Glomerular endothelial cell (primary cell): Measurements from ENCODE around the gene BICDL1. TPM values are rescaled to one million over a fixed set of nuclear protein-coding genes. Genes with fewer than 3 reads are reported as not detected.

Experiments
- DNase-seq: peaks from one replicate; pipeline ENCODE4 v3.0.0-alpha.2; 2011; ENCODE audit warnings: low read depth, low spot score; ENCODE audit errors: extremely low read depth
- total RNA-seq: library from RNA; depleted of rRNA; stranded (reverse); fragments of >200 nt; gene quantifications from 2 replicates; pipeline ENCODE4 v1.2.3, GENCODE V29; 2015

The BICDL1 gene
- total RNA-seq, 1 donor from 2014 or later: 0.70 TPM

DNA sequence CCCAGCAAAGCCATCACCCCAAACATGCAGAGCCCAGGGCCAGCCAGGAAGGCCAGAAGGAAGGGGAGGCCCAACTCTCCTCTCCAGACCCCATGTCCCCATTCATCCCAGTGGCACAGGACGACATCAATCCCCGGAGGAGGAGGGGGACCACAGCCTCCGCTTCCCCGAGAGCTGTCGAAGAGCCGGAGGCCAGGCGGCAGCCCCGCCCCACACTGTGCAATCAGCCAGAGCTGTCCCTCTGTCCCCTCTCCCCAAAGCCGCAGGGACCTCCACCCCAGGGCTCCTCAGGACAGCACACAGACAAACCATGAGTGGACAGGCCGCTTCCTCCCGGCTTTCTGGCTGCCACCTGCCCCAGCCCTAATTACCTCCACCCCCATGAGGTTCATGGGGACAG, 110.7 kb downstream of the BICDL1 start:
- DNase-seq: no peak

DNA sequence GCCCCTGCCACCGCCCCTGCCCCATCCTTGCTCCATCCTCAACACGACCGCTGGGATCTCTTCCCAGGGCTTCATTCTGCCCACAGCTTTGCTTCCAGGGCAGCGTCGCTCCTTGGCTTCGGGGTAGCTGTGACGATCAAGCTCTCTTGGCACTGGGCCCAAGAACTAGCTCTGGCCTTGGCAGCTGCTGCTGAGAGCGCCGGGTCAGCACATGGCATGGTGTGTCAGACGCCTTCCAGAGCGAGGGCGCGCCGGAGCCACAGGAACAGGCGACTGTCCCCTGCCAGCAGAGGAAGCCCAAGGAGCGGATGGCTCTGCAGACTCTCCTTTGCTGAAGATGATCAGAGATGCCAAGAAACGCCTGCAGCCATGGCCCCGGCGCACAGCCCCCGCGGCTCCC, 111.6 kb downstream of the BICDL1 start:
- DNase-seq: no peak

DNA sequence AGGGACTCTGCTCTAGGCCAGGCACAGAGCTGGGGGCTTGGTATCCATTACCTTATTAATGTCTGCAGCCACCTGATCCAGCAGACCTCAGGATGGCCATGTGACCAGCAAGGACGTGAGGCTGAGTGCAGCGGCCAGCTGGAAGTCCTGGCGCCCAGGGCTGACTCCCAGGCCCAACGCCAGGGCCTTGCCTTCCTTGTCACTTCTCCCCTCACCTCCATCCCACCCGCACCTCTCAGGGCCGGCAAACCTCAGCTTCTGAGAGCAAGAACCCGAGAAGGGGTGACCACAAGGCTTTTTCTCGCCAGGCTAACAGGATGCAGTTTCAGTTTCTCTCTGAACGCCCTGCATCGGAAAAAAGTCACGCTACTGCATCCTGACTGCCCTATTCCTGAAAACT, 112.1 kb downstream of the BICDL1 start:
- DNase-seq: no peak

DNA sequence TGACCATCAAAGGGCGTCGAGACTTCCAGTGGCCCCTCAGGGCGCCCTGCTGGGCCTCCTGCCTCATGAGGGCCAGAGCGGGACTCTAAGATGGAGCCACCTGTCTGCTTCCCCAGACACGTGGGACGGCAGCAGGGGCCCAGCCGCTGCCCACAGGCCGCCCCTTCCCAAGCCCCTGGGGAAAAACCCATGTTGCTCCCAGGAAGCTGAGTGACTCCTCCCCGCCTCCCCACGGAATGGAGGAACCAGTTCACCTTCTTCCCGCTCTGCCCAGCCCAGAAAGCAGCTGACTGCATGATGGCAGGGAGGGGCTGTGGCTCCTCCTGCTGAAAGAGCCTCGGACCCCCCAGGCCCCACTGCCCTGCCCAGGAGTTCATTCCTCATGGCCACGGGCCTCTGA, 112.6 kb downstream of the BICDL1 start:
- DNase-seq: no peak

DNA sequence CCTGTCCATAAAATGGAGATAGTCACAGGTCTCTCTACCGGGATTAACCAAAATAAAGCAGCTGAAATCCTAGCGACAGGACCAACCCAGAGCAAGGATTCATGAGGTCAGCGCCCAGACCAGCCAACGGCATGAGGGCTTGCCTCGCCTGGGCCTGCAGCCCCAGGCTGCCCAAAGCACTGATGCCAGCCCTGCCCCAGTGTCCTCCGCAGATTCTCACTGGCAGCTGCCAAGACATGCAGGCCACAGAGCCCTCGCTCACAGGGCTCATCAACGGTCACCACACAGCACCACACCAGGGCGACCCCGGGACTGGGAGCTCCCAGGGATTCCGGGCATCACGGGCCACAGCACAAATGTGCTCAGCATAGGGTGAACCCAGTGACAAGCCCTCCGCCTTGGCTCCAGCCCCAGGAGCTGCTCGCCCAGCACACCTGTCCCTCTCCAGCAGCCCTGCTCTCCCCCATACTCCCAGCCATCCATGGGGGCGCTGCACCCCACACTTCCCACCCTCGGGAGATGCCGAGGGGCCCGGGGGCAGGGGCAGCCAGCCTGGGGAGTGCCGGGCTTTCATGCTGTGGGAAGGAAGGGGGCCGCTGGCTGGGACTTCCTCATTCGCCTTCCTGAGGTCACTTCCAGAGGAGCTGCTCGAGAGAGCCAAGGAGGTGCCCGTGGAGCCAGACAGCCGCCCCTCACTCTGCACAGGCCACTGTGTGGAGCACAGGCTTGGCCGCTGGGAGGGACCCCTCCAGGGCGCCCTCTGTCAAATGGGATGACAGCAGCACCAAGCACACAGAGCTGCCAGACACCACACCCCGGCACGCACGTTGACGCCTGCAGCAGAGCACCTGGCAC, 113.4 kb downstream of the BICDL1 start:
- DNase-seq: no peak

DNA sequence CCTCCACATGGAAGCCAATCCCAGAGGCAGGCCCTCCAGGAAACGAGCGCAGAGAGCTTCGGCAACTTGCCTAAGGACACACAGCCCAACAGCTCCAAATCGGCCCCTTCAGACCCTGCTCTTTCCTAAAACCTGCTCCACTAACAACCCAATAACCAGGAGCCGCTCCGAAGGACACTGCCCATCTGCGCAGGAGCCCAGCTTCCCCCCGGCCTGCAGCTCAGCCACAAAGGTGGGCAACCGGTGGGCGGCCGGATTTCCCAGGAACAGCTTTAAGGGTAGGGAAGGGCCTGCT, 114.0 kb downstream of the BICDL1 start:
- DNase-seq: no peak

DNA sequence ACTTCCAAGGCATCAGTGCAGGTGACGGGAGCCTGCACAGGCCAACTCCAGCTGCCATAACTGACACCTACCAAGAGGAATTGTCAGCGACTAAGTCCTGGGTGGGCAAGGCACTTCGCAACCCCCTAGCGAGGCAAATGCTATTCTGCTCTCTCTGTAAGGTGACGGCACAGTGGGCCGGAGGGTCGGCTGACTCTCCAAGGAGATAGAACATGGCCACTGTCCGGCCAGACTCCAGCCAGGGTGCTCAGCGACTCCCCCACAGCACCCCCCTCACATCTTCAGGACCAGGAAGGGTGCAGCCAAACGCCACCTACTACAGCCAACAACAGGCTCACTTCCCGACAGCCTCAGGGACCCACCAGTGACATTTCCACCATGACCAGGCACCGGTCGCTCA, 114.3 kb downstream of the BICDL1 start:
- no peak for DNase-seq

DNA sequence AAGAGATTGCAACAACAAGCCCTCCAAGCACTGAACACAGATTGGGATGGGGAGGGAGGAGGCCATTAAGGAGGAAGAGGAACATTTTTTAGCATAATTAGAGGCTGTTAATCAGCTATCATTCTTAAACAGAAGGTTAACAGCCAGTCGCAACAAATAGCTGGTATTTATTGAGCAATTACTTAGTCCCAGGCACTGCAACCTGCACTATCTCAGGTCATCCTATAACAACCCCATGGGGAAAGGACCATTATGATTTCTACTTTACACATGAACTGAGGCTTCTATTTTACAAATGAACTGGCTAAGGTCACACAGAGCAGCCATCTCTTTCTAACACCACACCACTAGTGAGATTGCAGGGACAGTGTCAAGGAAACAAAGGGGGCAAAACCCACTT, 117.1 kb downstream of the BICDL1 start:
- DNase-seq: no peak

DNA sequence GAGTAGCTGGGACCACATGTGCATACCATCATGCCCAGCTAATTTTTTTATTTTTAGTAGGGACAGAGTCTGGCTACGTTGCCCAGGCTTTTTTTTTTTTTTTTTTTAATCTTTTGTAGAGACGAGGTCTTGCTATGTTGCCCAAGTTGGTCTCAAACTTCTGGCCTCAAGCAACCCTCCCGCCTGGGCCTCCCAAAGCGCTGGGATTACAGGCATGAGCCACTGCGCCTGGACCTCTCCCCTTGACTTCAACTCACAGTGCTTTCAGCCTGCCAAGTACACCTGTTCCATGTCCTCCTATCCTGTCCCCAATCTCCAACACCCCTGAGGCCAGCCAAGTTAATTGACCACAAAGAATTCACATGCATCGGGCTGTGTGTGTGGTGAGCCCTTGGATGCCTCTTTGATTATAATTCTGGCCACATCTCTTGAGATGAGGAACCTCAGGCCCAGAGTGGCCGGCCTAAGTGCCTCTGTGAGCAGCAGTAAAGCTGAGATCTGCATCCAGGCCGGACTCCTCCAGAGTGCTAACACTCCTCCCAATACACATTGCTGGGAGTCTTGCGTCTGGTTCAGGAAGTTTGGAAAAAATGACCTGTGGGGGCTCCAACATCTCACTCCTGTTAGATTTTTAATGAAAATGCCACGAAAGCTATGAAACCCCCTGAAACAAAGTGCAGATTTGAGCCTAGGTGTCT, 120.7 kb downstream of the BICDL1 start:
- no peak for DNase-seq

DNA sequence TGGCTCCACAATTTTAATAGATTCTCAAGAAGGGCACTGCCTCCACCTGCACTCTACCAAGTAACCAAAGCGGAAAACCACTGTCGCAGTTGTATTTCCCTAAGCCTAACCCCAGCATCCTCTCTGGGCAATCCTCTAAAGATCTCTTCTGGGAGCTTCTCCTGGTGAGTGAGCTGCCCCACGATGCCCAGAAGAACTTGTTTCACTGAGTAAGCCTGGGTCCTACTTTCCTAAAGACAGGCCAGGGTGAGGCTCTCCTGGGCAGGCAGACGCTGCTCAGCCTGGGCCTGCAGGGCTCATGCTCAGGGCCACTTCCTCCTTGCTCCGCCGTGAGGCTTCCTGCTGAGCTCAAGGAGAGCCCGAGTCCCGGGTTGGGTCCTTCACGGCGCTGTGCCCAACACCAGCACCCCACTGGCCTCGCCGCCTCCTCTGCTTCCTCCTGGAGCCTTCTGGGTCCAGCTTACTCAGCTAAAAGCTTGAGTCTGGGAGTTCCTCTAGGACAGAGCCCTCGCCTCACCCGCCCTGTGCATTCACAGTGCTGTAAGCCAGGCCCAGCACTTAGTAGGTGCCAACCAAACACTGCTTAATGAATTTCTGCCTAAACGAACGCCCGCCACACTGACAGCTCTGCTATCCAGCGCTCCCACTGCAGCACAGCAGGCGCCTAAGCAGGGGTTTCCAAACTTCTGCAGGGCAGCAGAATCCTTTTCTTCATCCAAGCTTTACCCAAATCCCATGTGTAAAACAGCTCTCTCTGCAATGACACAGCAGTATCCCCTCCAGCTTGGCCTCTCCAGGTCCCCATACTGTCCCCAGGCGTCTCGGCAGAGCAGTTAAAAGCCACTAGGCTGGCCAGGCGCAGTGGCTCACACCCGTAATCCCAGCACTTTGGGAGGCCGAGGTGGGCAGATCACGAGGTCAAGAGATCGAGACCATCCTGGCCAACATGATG, 121.8 kb downstream of the BICDL1 start:
- no peak for DNase-seq

DNA sequence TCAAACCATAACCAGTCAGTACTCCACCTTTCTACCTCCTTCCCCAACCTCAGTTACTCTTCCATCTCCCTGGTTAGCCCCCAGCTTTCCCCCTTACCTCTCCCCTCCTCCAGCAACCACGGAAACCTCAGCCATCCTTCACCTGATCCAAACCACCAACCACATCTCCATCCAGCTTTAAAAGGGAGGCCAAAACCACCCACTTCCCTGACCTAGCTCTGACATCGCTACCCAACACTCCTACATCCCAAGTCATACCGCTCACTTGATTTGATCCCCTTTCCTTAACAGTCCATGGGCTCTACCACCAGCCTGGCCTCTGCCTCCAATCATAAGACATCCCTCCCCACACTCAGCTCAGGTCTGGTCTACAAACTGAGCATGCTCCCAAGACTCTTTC, 126.0 kb downstream of the BICDL1 start:
- no peak for DNase-seq

DNA sequence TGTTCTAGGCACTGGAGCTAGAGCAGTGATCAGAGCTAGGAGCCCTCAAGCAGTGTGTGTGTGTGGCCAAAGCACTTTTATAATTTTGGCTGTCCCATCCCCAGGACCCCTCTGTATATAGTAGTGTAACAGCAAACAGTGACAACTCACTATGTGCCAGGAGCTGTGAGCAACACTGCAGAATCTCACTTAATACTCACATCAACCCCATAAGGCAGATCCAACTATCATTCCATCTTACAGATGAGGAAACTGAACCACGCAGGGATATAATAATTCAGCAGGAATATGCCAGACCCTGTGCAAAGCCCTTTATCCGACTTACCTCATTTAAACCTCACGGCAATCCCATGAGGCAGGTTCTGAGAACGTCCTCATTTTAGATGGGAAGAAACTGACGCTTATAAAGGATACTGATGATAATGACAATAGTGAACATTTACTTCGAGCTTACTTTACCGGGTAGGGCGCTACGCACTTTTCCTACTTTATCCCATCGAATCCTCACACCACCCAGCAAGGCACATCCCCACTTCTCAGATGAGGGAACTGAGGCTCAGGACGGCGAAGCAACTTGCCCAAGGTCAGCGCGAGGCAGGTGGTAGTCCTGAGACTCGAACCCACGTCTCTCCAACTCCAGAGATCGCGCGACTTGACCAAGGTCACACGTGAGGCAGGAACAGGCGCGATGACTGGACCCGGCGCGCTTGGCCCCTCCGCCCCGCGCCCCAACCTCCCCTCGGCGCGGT, 126.8 kb downstream of the BICDL1 start:
- no peak for DNase-seq

DNA sequence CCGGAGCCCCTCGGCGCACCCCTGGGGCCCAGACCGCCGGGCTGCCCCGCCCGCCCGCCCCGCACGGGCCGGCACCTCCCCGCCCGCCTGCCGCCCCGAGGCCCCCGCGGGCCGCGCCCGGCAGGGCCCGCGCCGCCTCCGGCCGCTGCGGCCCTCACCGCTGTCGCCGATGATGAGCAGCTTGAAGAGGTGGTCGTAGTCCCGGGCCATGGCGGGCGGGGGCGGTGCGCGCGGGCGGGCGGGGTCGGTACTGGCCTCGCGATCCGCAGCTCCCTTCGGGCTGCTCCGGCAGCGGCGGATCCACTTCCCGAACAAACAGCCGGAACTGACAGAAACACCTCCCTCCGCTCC, 127.4 kb downstream of the BICDL1 start, which contains the start of gene RAB35:
TSS of gene RAB35 (minus strand) at position 313 of the 351 bp plus-strand sequence. CDS start at position 210, 103 bp downstream.
- DNase-seq: no peak

DNA sequence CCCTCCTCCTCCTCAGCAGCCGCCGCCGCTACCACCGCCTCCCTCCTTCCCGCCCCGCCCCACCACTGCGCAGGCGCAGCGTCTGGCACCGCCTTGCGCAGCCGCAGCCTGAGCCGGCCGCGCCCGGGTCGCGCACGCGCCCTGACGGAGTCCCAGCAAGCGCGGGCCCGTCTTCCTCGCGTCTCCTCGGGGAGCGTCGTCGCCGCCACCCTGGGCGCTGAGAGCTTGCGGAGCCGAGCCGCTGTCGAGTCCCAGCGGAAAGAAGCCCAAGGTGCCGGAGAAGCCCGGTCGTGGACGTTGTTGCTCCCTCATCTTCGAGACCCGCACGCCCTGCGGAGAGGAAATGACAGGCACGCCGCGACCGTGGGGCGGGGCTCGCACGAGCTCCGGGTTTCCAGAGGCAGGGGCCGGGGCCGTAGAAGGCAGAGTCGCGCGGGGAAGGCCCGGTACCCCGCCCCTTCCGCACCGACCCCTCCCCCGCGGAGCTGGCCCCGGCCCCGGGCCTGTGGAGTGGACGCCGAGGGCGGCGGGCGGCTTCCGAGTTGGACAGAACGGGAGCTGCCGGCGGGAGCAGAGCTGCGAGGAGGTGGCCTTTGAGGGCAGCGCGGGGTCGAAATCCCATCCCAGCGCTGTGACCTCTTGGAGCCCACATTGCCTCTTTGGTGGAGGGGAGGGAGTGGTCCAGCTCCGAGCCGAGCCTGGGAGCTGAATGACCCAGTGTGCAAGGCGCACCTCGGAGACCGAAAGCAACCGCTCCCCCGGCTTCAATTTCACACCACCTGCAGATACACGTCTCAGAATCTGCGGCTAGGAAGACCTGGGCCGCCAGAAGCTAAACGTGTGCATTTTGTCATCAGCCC, 128.0 kb downstream of the BICDL1 start:
- no peak for DNase-seq

DNA sequence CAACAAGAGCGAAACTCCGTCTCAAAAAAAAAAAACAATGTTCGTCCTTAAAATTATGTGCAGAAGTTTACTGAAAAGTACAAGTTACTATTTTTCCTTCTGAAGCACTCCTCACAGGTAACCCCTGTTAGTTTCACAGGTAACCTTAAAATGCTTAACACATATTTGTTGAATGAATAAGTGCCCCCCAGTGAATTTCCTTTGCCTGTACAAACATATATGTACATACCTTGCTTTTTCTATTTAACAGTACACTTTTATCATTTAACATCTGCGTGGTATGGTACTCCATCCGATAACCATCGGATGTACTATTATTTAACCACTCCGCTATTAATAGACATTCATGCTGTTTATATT, 128.9 kb downstream of the BICDL1 start:
- DNase-seq: no peak

DNA sequence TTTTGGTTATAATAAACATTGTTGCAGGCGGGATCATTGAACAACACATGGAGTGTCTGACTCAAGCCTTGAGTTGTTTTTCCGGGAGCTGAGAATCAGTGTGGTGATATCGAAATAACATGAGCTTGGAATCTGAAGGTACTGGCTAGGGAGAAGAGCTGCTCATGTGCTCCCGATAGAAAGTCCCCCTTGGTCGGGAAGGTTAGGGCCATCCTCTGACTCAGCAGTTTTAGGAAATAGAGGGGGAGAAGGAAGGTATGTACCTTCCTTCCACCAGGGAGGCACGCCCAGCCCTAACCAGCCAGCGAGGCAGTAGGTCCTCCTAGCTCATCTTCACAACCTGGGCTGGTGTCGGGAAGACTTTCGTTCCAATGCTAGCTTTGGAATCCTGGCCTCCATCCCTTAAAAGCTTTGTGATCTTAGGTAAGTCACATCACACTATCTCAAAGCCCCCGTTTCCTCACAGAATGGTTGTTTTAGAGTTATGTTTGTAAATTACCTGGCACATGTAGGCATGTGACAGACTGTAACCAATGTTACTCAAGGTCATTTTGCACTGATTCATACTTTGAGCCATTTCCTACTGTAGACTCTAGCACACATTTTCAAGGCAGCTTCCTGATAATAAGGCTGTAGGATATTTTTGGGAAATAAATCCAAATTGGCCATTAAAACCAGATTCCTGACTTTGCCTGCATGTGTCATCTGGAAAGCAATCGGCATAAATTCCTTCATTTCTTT, 129.5 kb downstream of the BICDL1 start:
- DNase-seq: peak; percentile 48

DNA sequence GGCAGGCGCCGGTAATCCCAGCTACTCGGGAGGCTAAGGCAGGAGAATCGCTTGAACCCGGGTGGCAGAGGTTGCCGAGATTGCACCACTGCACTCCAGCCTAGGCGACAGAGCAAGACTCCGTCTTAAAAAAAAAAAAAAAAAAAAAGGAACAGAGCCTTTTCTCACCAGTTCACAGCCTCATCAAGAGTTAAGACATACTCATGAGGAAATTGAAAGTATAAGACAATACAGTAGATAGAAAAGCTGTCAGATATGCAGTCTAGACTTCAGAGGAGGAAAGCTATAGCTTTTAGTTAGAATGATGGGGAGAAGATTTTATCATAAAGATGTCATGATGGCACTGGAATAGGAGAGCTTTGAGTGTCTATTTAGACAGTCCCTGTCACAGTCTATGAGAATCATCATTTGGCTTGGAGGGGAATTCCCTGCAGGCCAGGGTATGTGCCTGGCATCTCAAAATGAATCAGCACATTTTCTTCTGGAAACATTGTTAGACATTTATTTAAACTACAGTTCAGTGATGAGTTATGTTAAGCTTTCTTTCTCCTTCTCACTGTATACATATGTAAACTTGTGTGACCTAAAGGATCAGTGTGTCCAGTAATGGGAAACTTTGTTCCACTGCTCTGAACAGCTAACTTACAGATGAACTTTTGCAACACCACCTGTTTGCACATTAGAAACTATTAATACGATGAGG, 130.4 kb downstream of the BICDL1 start:
- DNase-seq: no peak

DNA sequence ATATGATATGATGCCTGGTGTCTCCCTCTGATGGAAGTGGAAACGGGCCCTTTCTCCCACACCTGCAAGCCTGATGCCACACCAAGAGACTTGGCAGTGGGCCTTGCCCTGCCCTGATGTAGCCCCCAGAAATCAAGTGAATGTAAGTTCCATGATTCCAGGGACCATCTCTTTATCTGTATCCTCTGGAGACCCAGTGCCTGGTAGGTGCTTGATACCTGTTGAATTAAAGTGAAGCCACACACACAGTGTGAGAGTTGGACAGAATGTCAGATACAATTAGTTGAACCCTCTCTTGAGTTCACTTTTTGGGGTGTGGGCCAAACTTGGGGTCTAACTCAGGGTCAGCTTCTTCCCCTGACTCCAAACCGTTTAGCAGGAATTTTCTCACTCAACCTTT, 132.3 kb downstream of the BICDL1 start:
- DNase-seq: no peak
